Activated CD4-positive, alpha-beta T cell treated with anti-CD3 and anti-CD28 coated beads, Interleukin-2, amount 50 U/mL, for 24 hours (primary cell): ENCODE data around the gene EFNA4.
A peak's percentile ranks its signal among the peaks of the same experiment; 100 is the strongest.

ENCODE experiments used
- DNase-seq, 2 donors: peaks; one replicate each; pipeline ENCODE4 v3.0.0-alpha.2; 2020; ENCODE audit warnings: low read depth in 1 of 2, low spot score in 1 of 2

EFNA4 gene

GRCh38 chr1:155033524-155033923 lies 30.0 kb upstream of the EFNA4 start, which contains the start of the genes DCST1 and DCST2:
DCST1 (plus strand) TSS chr1:155033824; CDS start chr1:155034037, 213 bp downstream.
DCST2 (minus strand) TSS chr1:155033781; CDS start chr1:155033701, 80 bp downstream.
- DNase-seq = no peak

GRCh38 chr1:155034318-155035208 lies 29.0 kb upstream of the EFNA4 start:
- no peak for DNase-seq

- DNase-seq = no peak
Observed at GRCh38 chr1:155035936-155036335, 27.6 kb upstream of the EFNA4 start.

GRCh38 chr1:155037043-155037442 lies 26.5 kb upstream of the EFNA4 start:
- no peak for DNase-seq

GRCh38 chr1:155037851-155038441 lies 25.6 kb upstream of the EFNA4 start:
- no peak for DNase-seq

- no peak for DNase-seq
Observed at GRCh38 chr1:155038602-155039307, 24.8 kb upstream of the EFNA4 start.

GRCh38 chr1:155039308-155039669 lies 24.3 kb upstream of the EFNA4 start:
- no peak for DNase-seq

GRCh38 chr1:155040358-155041093 lies 23.0 kb upstream of the EFNA4 start:
- DNase-seq = no peak

GRCh38 chr1:155042789-155043188 lies 20.8 kb upstream of the EFNA4 start:
- DNase-seq = no peak

GRCh38 chr1:155043301-155043702 lies 20.2 kb upstream of the EFNA4 start:
- no peak for DNase-seq

GRCh38 chr1:155043793-155044192 lies 19.7 kb upstream of the EFNA4 start:
- DNase-seq = no peak

GRCh38 chr1:155044365-155044764 lies 19.2 kb upstream of the EFNA4 start:
- DNase-seq = no peak

- no peak for DNase-seq
Observed at GRCh38 chr1:155044812-155045657, 18.5 kb upstream of the EFNA4 start.

- no peak for DNase-seq
Observed at GRCh38 chr1:155048449-155049334, 14.8 kb upstream of the EFNA4 start.

GRCh38 chr1:155049651-155050559 lies 13.6 kb upstream of the EFNA4 start:
- DNase-seq = no peak

- DNase-seq = peak; percentile 64 to 65
Observed at GRCh38 chr1:155050560-155051341, 12.8 kb upstream of the EFNA4 start, which contains the start of gene ADAM15. ADAM15 (plus strand) TSS chr1:155051316; CDS start chr1:155051387, 71 bp downstream.

GRCh38 chr1:155051342-155051776 lies 12.2 kb upstream of the EFNA4 start:
- no peak for DNase-seq
